Mesothelial cell of epicardium (in vitro differentiated cells): ENCODE measurements around the gene IL19. TPM values are rescaled to one million over a fixed set of nuclear protein-coding genes. Genes with fewer than 3 reads are reported as not detected.

Experiments used
- DNase-seq, 2 experiments: peaks; one replicate each; pipeline ENCODE4 v3.0.0; 2021; ENCODE audit warnings: low spot score in 2 of 2; ENCODE audit not compliant: unreplicated experiment in 2 of 2
- H3K27ac Mint-ChIP-seq: 2 replicates; pipeline ENCODE4 v1.8.0; 2021; ENCODE audit warnings: mixed read lengths
- H3K27me3 Mint-ChIP-seq: 2 replicates; pipeline ENCODE4 v1.8.0; 2021; ENCODE audit warnings: low read depth, mixed read lengths
- H3K36me3 Mint-ChIP-seq: 2 replicates; pipeline ENCODE4 v1.8.0; 2021; ENCODE audit warnings: mixed read lengths
- H3K4me1 Mint-ChIP-seq: 2 replicates; pipeline ENCODE4 v1.8.0; 2021; ENCODE audit warnings: mixed read lengths
- H3K4me3 Mint-ChIP-seq: 2 replicates; pipeline ENCODE4 v1.8.0; 2021; ENCODE audit warnings: mild to moderate bottlenecking, moderate library complexity, mixed read lengths
- H3K9me3 Mint-ChIP-seq: 2 replicates; pipeline ENCODE4 v1.8.0; 2021; ENCODE audit warnings: mixed read lengths
- CTCF ChIP-seq: fragments of 200-600 bp; sonication (generic); IDR thresholded peaks from one replicate; pipeline ENCODE4 v1.5.0; 2021; ENCODE audit warnings: antibody characterized with exemption; ENCODE audit not compliant: unreplicated experiment
- total RNA-seq: library from RNA; stranded (reverse); gene quantifications from 3 replicates; pipeline ENCODE4 v1.2.1, GENCODE V29; 2021

The IL19 gene
- total RNA-seq, 1 donor from 2014 or later = not detected

DNA sequence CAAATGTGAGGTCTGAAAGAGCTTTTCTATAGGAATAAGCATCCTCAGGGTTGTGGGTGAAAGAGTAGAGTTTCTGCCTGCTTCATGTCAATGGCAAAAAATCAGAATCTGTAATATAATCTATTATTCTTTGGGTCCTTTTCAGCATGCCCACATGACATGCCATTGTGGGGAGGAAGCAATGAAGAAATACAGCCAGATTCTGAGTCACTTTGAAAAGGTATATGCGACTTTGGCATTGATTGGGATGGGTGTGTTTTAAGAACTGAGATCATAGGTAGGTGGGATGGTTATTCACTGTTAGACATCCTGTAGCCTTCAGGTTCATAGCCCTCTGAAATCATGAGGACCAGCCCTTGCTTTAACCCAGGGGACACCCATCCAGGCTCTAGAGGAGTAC lies 96.7 kb downstream of the IL19 start:
- Mint-ChIP-seq H3K27me3 (peaks cover 69% of the 10 kb centered on the region), H3K27ac (no peak overlapping the region), H3K36me3 (no peaks in the 10 kb centered on the region), H3K9me3 (peaks cover 3% of the 10 kb centered on the region), H3K4me1 (no peaks in the 10 kb centered on the region), H3K4me3 (no peak overlapping the region)
- no peak for DNase-seq
- no peak for TF ChIP-seq CTCF

- no peak overlapping the region for H3K4me3 Mint-ChIP-seq
- TF ChIP-seq CTCF = no peak
- peaks cover 4% of the 10 kb centered on the region for H3K9me3 Mint-ChIP-seq
These were observed 97.1 kb downstream of the IL19 start for GRCh38 chr1:206867716-206868115.

DNA sequence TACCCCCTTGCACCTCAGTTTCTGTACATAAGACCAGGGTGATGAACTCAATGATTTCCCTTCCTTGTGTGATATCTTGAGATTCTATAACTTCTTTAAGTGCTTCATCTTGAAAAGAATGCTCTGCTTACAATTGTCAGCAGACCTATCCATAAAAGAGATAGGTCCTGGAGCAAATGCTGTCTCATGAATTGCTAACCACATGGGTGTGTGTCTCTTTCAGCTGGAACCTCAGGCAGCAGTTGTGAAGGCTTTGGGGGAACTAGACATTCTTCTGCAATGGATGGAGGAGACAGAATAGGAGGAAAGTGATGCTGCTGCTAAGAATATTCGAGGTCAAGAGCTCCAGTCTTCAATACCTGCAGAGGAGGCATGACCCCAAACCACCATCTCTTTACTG lies 97.7 kb downstream of the IL19 start:
- Mint-ChIP-seq H3K36me3 (no peaks in the 10 kb centered on the region), H3K27me3 (peaks cover 60% of the 10 kb centered on the region), H3K9me3 (peaks cover 4% of the 10 kb centered on the region), H3K4me1 (no peaks in the 10 kb centered on the region), H3K27ac (no peak overlapping the region), H3K4me3 (no peak overlapping the region)
- DNase-seq = no peak
- no peak for TF ChIP-seq CTCF

More at GRCh38 chr1:206867716-206868115, 97.1 kb downstream of the IL19 start:
- no peak overlapping the region for H3K27ac Mint-ChIP-seq
- H3K27me3 Mint-ChIP-seq = peaks cover 66% of the 10 kb centered on the region
- no peaks in the 10 kb centered on the region for H3K36me3 Mint-ChIP-seq
- H3K4me1 Mint-ChIP-seq = no peaks in the 10 kb centered on the region
- DNase-seq = no peak

GRCh38 chr1:206872139-206872538 lies 101.6 kb downstream of the IL19 start:
- Mint-ChIP-seq H3K4me3 (no peak overlapping the region), H3K4me1 (no peaks in the 10 kb centered on the region), H3K9me3 (peaks cover 22% of the 10 kb centered on the region), H3K36me3 (peaks cover 1% of the 10 kb centered on the region), H3K27me3 (peaks cover 30% of the 10 kb centered on the region), H3K27ac (no peak overlapping the region)
- DNase-seq = no peak
- no peak for TF ChIP-seq CTCF

DNA sequence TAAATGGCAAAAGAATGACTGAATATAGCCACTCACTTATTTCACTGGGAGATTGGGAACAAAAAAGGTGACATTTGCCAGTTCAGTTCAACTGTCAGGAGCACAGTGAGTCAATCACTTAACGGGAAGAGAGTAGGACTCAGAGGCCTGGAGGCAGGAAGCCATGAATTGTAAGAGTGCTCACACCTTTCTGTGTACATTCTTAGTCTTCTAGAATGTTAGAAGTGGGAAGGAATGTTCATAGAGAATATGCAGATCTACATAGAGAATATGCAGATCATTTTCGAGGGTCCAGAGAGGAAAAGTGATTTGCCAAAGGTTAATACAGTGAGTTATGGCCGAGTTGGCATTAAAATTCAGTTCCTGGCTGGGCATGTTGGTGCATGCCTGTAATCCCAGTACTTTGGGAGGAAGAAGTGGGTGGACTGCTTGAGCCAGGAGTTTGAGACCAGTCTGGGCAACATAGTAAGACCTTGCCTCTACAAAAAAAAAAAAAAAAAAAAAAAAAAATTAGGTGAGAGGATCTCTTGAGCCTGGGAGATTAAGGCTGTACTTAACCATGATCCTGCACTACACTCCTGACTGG lies 103.1 kb downstream of the IL19 start:
- no peak overlapping the region for H3K27ac Mint-ChIP-seq
- no peak for DNase-seq
- peaks cover 16% of the 10 kb centered on the region for H3K27me3 Mint-ChIP-seq
- H3K4me3 Mint-ChIP-seq = no peak overlapping the region
- peaks cover 34% of the 10 kb centered on the region for H3K9me3 Mint-ChIP-seq
- no peak for TF ChIP-seq CTCF
- H3K36me3 Mint-ChIP-seq = peaks cover 1% of the 10 kb centered on the region
- H3K4me1 Mint-ChIP-seq = no peaks in the 10 kb centered on the region
